Natural killer cell (primary cell): ENCODE measurements around the gene AKAP11. TPM values are rescaled to one million over a fixed set of nuclear protein-coding genes. Genes with fewer than 3 reads are reported as not detected.
A peak's percentile ranks its signal among the peaks of the same experiment; 100 is the strongest.

Experiments used
- ATAC-seq, 3 donors: fragments of 150-1000 bp in 2 of 3; fragments of 200-7000 bp in 1 of 3; cut with Tn5 transposase; 1 replicate in 1 of 3; 2 replicates in 2 of 3; pipeline ENCODE4 v1.10.0; 2021; ENCODE audit warnings: mild to moderate bottlenecking in 2 of 3, moderate library complexity in 2 of 3
- DNase-seq, 2 donors: peaks; one replicate each; pipeline versions ENCODE4 v3.0.0 to v3.0.0-alpha.2; 2013 to 2021; ENCODE audit warnings: mixed read lengths in 1 of 2
- H3K27ac ChIP-seq: one replicate; pipeline ENCODE4 v1.5.1; 2013; ENCODE audit warnings: mild to moderate bottlenecking, low read length
- H3K27me3 ChIP-seq: one replicate; pipeline ENCODE4 v1.6.1; 2013; ENCODE audit warnings: low read length; ENCODE audit not compliant: control insufficient read depth, insufficient read depth
- H3K36me3 ChIP-seq: one replicate; pipeline ENCODE4 v1.6.1; 2013; ENCODE audit warnings: low read length; ENCODE audit not compliant: control insufficient read depth, insufficient read depth
- H3K4me1 ChIP-seq: one replicate; pipeline ENCODE4 v1.6.1; 2013; ENCODE audit warnings: low read length; ENCODE audit not compliant: control insufficient read depth, insufficient read depth
- H3K4me3 ChIP-seq: one replicate; pipeline ENCODE4 v1.5.1; 2013; ENCODE audit warnings: low read length
- H3K9me3 ChIP-seq: one replicate; pipeline ENCODE4 v1.6.1; 2013; ENCODE audit warnings: low read length; ENCODE audit not compliant: control insufficient read depth, insufficient read depth
- H3K27ac Mint-ChIP-seq, 2 donors: one replicate each; pipeline ENCODE4 v1.8.0; 2022; ENCODE audit warnings: mild to moderate bottlenecking in 2 of 2, mixed read lengths in 2 of 2, moderate library complexity in 1 of 2
- H3K27me3 Mint-ChIP-seq, 2 donors: one replicate each; pipeline ENCODE4 v1.8.0; 2022; ENCODE audit warnings: low read depth in 2 of 2, mixed read lengths in 2 of 2
- H3K36me3 Mint-ChIP-seq: one replicate; pipeline ENCODE4 v1.8.0; 2022; ENCODE audit warnings: mixed read lengths
- H3K4me1 Mint-ChIP-seq, 2 donors: one replicate each; pipeline ENCODE4 v1.8.0; 2022; ENCODE audit warnings: mixed read lengths in 2 of 2
- H3K4me3 Mint-ChIP-seq: one replicate; pipeline ENCODE4 v1.8.0; 2022; ENCODE audit warnings: mild to moderate bottlenecking, moderate library complexity, mixed read lengths
- H3K9me3 Mint-ChIP-seq, 2 donors: one replicate each; pipeline ENCODE4 v1.8.0; 2022; ENCODE audit warnings: mixed read lengths in 2 of 2
- CTCF ChIP-seq: fragments of 200-600 bp; IDR thresholded peaks from one replicate; pipeline ENCODE4 v1.8.0; 2022; ENCODE audit warnings: antibody characterized with exemption
- WGBS: methylation state at CpG from one replicate; pipeline ENCODE4 v1.1.7; 2013; ENCODE audit warnings: missing lambda C conversion rate; ENCODE audit not compliant: insufficient coverage; 5-methylcytosine and 5-hydroxymethylcytosine counted together
- intact Hi-C: fragments of 100-400 bp; cut with micrococcal nuclease; formaldehyde crosslinking; loops from one replicate; pipeline ENCODE4 v1.14.2; 2022
- total RNA-seq, 4 donors: library from RNA; stranded (reverse); fragments of 120-200 nt in 1 of 4; gene quantifications; one replicate each; pipeline versions ENCODE4 v1.2.3 to v1.2.4, GENCODE V29; 2013 to 2022

The AKAP11 gene
- total RNA-seq, 3 donors from 2014 or later (not counting 1 experiment from before 2014, with no cell fraction given) = 23.6 to 31.9 (median 26.8) TPM

- Mint-ChIP-seq H3K9me3 (no peaks in the 10 kb centered on the region), H3K36me3 (no peaks in the 10 kb centered on the region), H3K27ac (peak overlapping the region in 1 of 2 donors; percentile 57), H3K4me3 (no peak overlapping the region), H3K27me3 (no peaks in the 10 kb centered on the region), H3K4me1 (peaks cover 50 to 55% of the 10 kb centered on the region in 2 donors)
- ATAC-seq (no peak), DNase-seq (peak in 1 of 2 donors; percentile 25)
- Histone ChIP-seq H3K4me3 (no peak overlapping the region), H3K36me3 (no peaks in the 10 kb centered on the region), H3K27ac (peak overlapping the region; percentile 20), H3K27me3 (no peaks in the 10 kb centered on the region), H3K4me1 (peaks cover 9% of the 10 kb centered on the region), H3K9me3 (no peaks in the 10 kb centered on the region)
- no peak for TF ChIP-seq CTCF
- intact Hi-C loops = no loop called here
- WGBS = 70% methylated on average over 2 of the region's 2 CpGs
Observed at GRCh38 chr13:42275098-42275471, 3.1 kb downstream of the AKAP11 start.

- Mint-ChIP-seq H3K9me3 (no peaks in the 10 kb centered on the region), H3K36me3 (no peaks in the 10 kb centered on the region), H3K27me3 (no peaks in the 10 kb centered on the region), H3K27ac (no peak overlapping the region), H3K4me3 (no peak overlapping the region), H3K4me1 (peaks cover 45 to 50% of the 10 kb centered on the region in 2 donors)
- peak in 1 of 2 donors; percentile 16 for DNase-seq
- H3K36me3 ChIP-seq = no peaks in the 10 kb centered on the region
- intact Hi-C loops = no loop called here
- WGBS = 90% methylated on average over 4 of the region's 4 CpGs
- H3K27ac ChIP-seq = no peak overlapping the region
- no peak for ATAC-seq
- H3K27me3 ChIP-seq = no peaks in the 10 kb centered on the region
- TF ChIP-seq CTCF = no peak
- H3K4me3 ChIP-seq = no peak overlapping the region
- H3K9me3 ChIP-seq = no peaks in the 10 kb centered on the region
- peaks cover 9% of the 10 kb centered on the region for H3K4me1 ChIP-seq
Observed at GRCh38 chr13:42275506-42275905, 3.6 kb downstream of the AKAP11 start.

- no peak for ATAC-seq
- H3K4me3 Mint-ChIP-seq = no peak overlapping the region
- 60% methylated on average over 2 of the region's 3 CpGs for WGBS
- TF ChIP-seq CTCF = no peak
- H3K27ac ChIP-seq = no peak overlapping the region
- peaks cover 36 to 39% of the 10 kb centered on the region in 2 donors for H3K4me1 Mint-ChIP-seq
- H3K9me3 ChIP-seq = no peaks in the 10 kb centered on the region
- no peaks in the 10 kb centered on the region for H3K36me3 Mint-ChIP-seq
- H3K36me3 ChIP-seq = no peaks in the 10 kb centered on the region
- no peak overlapping the region for H3K27ac Mint-ChIP-seq
- H3K4me1 ChIP-seq = peaks cover 3% of the 10 kb centered on the region
- H3K9me3 Mint-ChIP-seq = no peaks in the 10 kb centered on the region
- intact Hi-C loops = no loop called here
- H3K4me3 ChIP-seq = no peak overlapping the region
- H3K27me3 ChIP-seq = no peaks in the 10 kb centered on the region
- H3K27me3 Mint-ChIP-seq = no peaks in the 10 kb centered on the region
- DNase-seq = peak in 1 of 2 donors; percentile 15
Observed at GRCh38 chr13:42276683-42277082, 4.7 kb downstream of the AKAP11 start.

GRCh38 chr13:42277618-42278276 lies 5.8 kb downstream of the AKAP11 start:
- Histone ChIP-seq H3K27me3 (no peaks in the 10 kb centered on the region), H3K4me1 (no peaks in the 10 kb centered on the region), H3K27ac (no peak overlapping the region), H3K4me3 (no peak overlapping the region), H3K9me3 (no peaks in the 10 kb centered on the region), H3K36me3 (no peaks in the 10 kb centered on the region)
- no peaks in the 10 kb centered on the region for H3K27me3 Mint-ChIP-seq
- 94% methylated on average over 6 of the region's 7 CpGs for WGBS
- DNase-seq (no peak), ATAC-seq (peak in 1 of 3 donors; percentile 21)
- H3K27ac Mint-ChIP-seq = peak overlapping the region in 1 of 2 donors; percentile 19
- no peaks in the 10 kb centered on the region for H3K9me3 Mint-ChIP-seq
- no peak overlapping the region for H3K4me3 Mint-ChIP-seq
- intact Hi-C loops = no loop called here
- H3K36me3 Mint-ChIP-seq = no peaks in the 10 kb centered on the region
- TF ChIP-seq CTCF = no peak
- H3K4me1 Mint-ChIP-seq = peaks cover 36% of the 10 kb centered on the region in 2 donors
